HG02678 (cell line): ENCODE results near the gene GSTK1.

Experiments used
- ATAC-seq: cut with Tn5 transposase; IDR thresholded peaks from one replicate; pipeline ENCODE4 v1.9.1; 2021; ENCODE audit warnings: mild to moderate bottlenecking, moderate library complexity; ENCODE audit not compliant: unreplicated experiment

GSTK1 gene

GRCh38 chr7:143295870-143296269 is 32.6 kb downstream of the GSTK1 start:
- ATAC-seq: no peak

GRCh38 chr7:143296686-143297085 is 33.4 kb downstream of the GSTK1 start:
- ATAC-seq: no peak

- no peak for ATAC-seq
These were observed 36.1 kb downstream of the GSTK1 start for GRCh38 chr7:143299346-143299745.

DNA sequence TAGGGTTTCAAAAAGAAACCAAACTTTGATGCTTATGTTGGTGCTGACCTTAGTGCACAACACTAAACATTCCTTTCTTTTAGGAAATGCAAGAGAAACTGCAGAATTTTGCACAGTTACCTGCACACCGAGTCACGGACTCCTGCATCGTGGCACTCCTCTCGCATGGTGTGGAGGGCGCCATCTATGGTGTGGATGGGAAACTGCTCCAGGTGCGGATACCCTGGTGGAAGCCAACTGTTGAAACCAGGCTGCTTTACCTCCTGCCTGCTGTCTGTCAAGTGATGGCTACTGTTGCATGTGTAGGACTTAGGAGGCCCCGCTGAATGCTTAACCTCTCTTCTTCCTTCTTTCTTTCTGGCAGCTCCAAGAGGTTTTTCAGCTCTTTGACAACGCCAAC is 36.6 kb downstream of the GSTK1 start:
- no peak for ATAC-seq

- ATAC-seq: no peak
These were observed 38.0 kb downstream of the GSTK1 start for GRCh38 chr7:143300959-143301935.

DNA sequence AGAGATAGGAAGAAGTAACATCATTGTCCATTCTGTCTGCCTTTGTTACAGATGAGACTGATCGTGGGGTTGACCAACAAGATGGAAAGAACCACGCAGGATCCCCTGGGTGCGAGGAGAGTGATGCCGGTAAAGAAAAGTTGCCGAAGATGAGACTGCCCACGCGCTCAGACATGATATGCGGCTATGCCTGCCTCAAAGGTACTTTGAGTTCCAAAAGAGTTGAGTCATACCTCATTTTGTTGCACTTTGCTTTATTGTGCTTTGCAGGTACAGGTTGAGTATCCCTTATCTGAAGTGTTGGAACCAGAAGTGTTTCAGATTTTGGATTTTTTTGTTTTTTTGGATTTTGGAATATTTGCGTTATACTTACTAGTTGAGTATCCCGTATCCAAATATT is 40.5 kb downstream of the GSTK1 start:
- ATAC-seq: no peak

- ATAC-seq: no peak
These were observed 41.7 kb downstream of the GSTK1 start for GRCh38 chr7:143304938-143305337.

DNA sequence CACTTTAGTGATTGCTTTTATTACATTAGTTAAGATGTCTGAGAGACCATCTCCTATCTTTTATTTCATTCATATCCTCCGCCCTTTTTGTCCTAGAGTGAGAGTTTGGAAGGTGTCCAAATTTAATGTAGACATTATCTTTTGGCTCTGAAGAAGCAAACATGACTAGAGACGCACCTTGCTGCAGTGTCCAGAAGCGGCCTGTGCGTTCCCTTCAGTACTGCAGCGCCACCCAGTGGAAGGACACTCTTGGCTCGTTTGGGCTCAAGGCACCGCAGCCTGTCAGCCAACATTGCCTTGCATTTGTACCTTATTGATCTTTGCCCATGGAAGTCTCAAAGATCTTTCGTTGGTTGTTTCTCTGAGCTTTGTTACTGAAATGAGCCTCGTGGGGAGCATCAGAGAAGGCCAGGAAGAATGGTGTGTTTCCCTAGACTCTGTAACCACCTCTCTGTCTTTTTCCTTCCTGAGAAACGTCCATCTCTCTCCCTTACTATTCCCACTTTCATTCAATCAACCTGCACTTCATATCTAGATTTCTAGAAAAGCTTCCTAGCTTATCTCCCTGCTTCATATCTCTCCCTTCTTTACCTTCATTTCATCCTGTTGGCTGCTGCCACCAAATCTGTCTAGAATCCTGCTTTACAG is 42.3 kb downstream of the GSTK1 start:
- no peak for ATAC-seq

DNA sequence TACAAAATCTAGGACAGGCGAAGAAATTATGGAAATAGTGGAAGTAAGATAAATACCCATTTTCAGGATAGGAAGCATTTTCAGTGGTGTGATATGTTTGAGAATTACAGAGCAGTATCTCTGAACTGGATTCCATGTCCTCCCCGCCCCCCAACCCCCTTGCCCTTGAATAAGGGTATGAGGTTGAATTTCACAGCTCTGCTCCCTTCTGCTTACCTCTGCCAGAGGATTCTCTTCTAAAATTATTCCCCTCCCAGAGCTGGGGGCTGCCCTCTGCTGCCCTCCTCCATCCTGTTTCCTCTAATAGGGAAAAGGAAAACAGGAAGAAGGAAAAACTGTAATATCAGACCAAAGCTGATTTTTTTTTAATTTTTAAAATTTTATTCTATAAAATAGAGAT is 45.4 kb downstream of the GSTK1 start:
- ATAC-seq: no peak

DNA sequence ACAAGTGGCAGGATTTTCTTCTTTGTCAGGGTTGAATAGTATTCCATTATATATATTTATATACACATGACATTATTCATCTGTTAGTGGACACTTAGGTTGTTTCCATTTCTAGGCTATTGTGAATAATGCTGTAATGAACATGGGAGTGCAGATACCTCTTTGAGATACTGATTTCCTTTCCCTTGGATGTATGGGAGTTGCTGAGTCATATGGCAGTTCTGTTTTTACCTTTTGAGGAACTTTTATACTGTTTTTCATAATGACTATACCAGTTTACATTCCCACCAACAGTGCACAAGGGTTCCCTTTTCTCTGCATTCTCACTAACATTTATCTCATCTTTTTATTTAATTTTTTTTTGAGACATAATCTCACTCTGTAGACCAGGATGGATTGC is 50.9 kb downstream of the GSTK1 start:
- ATAC-seq: no peak

DNA sequence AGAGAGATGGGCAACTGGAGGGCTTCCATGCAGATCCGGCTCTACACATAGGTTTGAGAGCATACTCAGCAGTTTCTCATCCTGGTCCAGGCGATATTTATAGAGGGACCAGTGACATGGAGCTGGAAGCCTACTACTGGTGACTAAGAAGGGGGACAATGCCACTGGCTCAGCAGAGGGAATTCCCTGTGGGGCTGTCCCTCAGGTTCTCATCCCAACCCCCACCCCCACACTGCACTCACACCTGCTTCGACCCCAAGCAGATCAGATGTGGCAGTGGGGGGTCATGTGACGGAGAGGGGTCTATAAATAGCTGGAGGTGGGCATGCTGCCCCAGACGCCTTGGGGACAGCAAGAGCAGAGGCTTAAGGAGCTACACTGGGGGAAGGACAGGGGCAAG is 52.5 kb downstream of the GSTK1 start, which contains the start of gene CLCN1:
Gene CLCN1, plus strand, starts transcription at position 336 of the 400 bp plus-strand sequence. CDS start 102 bp downstream, outside the sequence.
- ATAC-seq: no peak

DNA sequence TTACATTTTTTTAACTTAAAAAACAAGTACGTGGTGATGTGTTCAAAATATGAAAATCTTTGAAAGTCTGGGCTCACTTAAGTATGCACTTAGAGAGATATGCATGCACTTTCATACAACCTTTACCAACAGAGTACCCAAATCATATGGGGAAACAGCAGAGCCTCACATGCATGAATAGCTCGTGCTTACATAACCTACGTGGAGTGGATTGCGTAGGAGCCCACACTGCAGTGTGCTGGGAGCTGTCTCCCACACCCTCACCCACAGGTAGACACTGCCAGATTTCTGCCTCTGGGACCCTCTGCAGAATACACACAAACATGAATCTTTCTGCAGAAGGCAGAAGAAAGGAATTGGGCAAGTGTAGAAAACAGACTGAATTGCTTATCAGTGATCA is 53.3 kb downstream of the GSTK1 start:
- no peak for ATAC-seq

DNA sequence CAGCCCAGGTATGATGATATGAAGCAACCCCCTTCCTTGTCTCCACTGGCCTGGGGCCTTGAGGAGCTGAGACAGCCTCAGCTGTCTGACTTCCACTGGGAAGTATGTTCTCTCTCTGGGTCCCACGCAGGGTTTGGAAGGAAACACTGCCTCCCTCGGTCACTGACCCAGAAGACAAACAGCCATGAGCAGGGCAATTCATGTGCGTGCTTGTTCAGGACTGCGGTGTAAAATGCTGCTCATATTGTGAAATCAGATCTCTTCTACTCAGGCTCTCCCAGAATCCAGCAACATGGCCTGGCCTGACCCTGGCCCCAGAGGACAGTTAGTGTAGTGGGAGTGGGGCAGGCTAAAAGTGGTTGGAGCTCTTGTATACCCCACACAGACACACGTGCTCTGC is 55.4 kb downstream of the GSTK1 start:
- no peak for ATAC-seq
